ENCODE measurements around the gene LDLRAP1.

DNA sequence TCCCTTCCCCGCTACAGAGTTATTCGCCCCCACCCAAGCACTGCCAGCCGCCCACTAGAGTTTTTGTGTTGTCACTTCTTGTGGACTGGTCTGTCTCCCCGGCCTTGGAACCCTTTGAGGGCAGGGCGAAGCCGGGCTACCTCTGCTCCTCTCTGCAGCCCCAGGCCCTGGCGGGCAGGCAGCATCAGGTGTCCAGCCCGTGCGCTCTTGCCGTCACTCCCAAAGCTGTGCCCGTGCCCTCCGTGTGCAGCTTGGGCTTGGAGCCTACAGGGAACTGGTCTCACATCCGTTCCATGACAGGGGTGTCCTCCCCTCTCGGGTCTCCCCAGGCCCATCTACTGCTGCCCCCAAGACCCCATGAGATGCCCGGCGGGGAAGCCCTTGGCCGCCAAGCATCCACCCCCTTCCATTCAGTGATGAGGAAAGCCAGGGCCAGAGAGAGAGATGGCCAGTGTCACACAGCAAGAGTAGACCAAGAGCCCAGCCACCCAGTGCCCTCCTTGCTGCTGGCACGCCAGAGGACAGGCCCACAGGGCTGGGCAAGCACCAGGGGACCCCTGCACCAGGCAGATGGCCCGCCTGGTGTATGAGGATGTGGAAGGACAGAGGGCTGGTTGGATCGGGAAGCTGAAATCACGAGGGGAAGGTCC lies 15.3 kb upstream of the LDLRAP1 start:
- TF ChIP-seq, protein P1, sequence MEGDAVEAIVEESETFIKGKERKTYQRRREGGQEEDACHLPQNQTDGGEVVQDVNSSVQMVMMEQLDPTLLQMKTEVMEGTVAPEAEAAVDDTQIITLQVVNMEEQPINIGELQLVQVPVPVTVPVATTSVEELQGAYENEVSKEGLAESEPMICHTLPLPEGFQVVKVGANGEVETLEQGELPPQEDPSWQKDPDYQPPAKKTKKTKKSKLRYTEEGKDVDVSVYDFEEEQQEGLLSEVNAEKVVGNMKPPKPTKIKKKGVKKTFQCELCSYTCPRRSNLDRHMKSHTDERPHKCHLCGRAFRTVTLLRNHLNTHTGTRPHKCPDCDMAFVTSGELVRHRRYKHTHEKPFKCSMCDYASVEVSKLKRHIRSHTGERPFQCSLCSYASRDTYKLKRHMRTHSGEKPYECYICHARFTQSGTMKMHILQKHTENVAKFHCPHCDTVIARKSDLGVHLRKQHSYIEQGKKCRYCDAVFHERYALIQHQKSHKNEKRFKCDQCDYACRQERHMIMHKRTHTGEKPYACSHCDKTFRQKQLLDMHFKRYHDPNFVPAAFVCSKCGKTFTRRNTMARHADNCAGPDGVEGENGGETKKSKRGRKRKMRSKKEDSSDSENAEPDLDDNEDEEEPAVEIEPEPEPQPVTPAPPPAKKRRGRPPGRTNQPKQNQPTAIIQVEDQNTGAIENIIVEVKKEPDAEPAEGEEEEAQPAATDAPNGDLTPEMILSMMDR (IDR thresholded peaks at IDR 0.05; ENCODE audit: low read depth, low read length, poor library complexity, severe bottlenecking), result no peak
- TF ChIP-seq EZH2phosphoT487 (IDR thresholded peaks at IDR 0.05; ENCODE audit: borderline replicate concordance, low read length), result no peak

Measured in DOHH2 (cell line).